Breast epithelium (tissue), 4 donors: ENCODE results near the gene CEBPA. TPM values are rescaled to one million over a fixed set of nuclear protein-coding genes. Genes with fewer than 3 reads are reported as not detected.

ENCODE experiments used
- DNase-seq, 2 donors: peaks; one replicate each; pipeline ENCODE4 v3.0.0-alpha.2; 2019; ENCODE audit warnings: low spot score in 2 of 2
- H3K27ac ChIP-seq, 2 donors: fragments of 200-600 bp; sonication (generic) in 1 of 2; one replicate each; pipeline ENCODE4 v1.5.1; 2016 to 2019; ENCODE audit warnings: mild to moderate bottlenecking in 1 of 2
- H3K27me3 ChIP-seq, 2 donors: fragments of 200-600 bp; sonication (generic) in 1 of 2; one replicate each; pipeline versions ENCODE4 v1.5.1 to v1.6.0; 2017 to 2019; ENCODE audit warnings: control low read depth in 1 of 2, mild to moderate bottlenecking in 1 of 2
- H3K36me3 ChIP-seq: fragments of 200-600 bp; one replicate; pipeline ENCODE4 v1.5.1; 2019
- H3K4me1 ChIP-seq, 2 donors: fragments of 200-600 bp; sonication (generic); one replicate each; pipeline ENCODE4 v1.5.1; 2016 to 2019; ENCODE audit warnings: control low read depth in 1 of 2
- H3K4me3 ChIP-seq, 3 donors: fragments of 200-600 bp; sonication (generic); 1 replicate in 2 of 3; 2 replicates in 1 of 3; pipeline ENCODE4 v1.5.1; 2016 to 2019; ENCODE audit warnings: mild to moderate bottlenecking in 3 of 3, moderate library complexity in 2 of 3
- H3K9me3 ChIP-seq, 2 donors: fragments of 200-600 bp; sonication (generic) in 1 of 2; one replicate each; pipeline ENCODE4 v1.5.1; 2016 to 2019; ENCODE audit warnings: control low read depth in 1 of 2
- POLR2A ChIP-seq: fragments of 450-650 bp; IDR thresholded peaks from one replicate; pipeline ENCODE4 v1.6.1; 2016; ENCODE audit warnings: antibody characterized with exemption, mild to moderate bottlenecking, moderate library complexity
- POLR2AphosphoS5 ChIP-seq, 3 donors: sonication (generic); formaldehyde crosslinking; IDR thresholded peaks; one replicate each; pipeline ENCODE4 v1.6.1; 2017; ENCODE audit warnings: antibody characterized with exemption in 3 of 3
- intact Hi-C: fragments of 100-400 bp; cut with DNase I; formaldehyde crosslinking; loops from one replicate; pipeline ENCODE4 v1.15.1; 2023; ENCODE audit warnings: low total_unique reads
- total RNA-seq, 3 donors: library from RNA; depleted of rRNA; stranded (reverse); fragments of >200 nt; gene quantifications; one replicate each; pipeline ENCODE4 v1.1.0, GENCODE V29; 2016
- TF ChIP-seq, protein P1 (sequence below), 3 donors: fragments of 450-650 bp; IDR thresholded peaks; one replicate each; pipeline ENCODE4 v1.5.1; 2016 to 2017; ENCODE audit warnings: antibody characterized with exemption in 3 of 3, mild to moderate bottlenecking in 3 of 3, moderate library complexity in 3 of 3

CEBPA gene
- total RNA-seq, 3 donors from 2014 or later = 35.1 to 263 (median 67.5) TPM

DNA sequence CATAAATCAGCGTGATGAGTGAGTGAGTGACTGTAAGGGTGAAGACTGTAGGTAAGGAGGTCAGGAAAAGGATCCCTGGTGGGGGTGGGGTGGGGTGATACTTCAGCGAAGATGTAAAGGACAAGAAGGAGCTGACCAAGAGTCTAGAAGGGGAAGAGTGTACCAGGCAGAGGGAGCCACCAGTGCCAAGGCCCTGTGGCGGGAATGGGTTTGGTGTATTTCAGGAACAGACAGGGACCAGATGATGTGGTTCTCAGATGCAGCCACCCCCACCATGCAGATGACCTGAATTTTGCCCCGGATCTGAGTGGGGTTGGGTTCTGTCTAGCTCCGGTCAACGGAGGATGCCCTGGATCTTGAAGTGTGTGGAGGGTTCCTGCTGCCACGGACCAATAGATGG lies 46.6 kb downstream of the CEBPA start:
- intact Hi-C loops = no loop called here
- no peak for TF ChIP-seq POLR2A
- TF ChIP-seq POLR2AphosphoS5 (IDR thresholded peaks at IDR 0.05) = no peak
- TF ChIP-seq, protein P1, sequence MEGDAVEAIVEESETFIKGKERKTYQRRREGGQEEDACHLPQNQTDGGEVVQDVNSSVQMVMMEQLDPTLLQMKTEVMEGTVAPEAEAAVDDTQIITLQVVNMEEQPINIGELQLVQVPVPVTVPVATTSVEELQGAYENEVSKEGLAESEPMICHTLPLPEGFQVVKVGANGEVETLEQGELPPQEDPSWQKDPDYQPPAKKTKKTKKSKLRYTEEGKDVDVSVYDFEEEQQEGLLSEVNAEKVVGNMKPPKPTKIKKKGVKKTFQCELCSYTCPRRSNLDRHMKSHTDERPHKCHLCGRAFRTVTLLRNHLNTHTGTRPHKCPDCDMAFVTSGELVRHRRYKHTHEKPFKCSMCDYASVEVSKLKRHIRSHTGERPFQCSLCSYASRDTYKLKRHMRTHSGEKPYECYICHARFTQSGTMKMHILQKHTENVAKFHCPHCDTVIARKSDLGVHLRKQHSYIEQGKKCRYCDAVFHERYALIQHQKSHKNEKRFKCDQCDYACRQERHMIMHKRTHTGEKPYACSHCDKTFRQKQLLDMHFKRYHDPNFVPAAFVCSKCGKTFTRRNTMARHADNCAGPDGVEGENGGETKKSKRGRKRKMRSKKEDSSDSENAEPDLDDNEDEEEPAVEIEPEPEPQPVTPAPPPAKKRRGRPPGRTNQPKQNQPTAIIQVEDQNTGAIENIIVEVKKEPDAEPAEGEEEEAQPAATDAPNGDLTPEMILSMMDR (IDR thresholded peaks at IDR 0.05) = no peak
- DNase-seq = no peak
- H3K9me3 ChIP-seq = peaks cover 0 to 13% of the 10 kb centered on the region in 2 donors
- no peaks in the 10 kb centered on the region for H3K36me3 ChIP-seq
- no peaks in the 10 kb centered on the region for H3K4me1 ChIP-seq
- H3K27ac ChIP-seq = no peak overlapping the region
- H3K27me3 ChIP-seq = no peaks in the 10 kb centered on the region
- H3K4me3 ChIP-seq = no peak overlapping the region

- no peak for DNase-seq
- no peaks in the 10 kb centered on the region for H3K4me1 ChIP-seq
- H3K9me3 ChIP-seq = peaks cover 0 to 13% of the 10 kb centered on the region in 2 donors
- TF ChIP-seq POLR2AphosphoS5 (IDR thresholded peaks at IDR 0.05) = no peak
- H3K4me3 ChIP-seq = no peak overlapping the region
- no peaks in the 10 kb centered on the region for H3K27me3 ChIP-seq
- intact Hi-C loops = no loop called here
- no peaks in the 10 kb centered on the region for H3K36me3 ChIP-seq
- H3K27ac ChIP-seq = no peak overlapping the region
Measured at GRCh38 chr19:33254245-33254824, 48.0 kb downstream of the CEBPA start.

DNA sequence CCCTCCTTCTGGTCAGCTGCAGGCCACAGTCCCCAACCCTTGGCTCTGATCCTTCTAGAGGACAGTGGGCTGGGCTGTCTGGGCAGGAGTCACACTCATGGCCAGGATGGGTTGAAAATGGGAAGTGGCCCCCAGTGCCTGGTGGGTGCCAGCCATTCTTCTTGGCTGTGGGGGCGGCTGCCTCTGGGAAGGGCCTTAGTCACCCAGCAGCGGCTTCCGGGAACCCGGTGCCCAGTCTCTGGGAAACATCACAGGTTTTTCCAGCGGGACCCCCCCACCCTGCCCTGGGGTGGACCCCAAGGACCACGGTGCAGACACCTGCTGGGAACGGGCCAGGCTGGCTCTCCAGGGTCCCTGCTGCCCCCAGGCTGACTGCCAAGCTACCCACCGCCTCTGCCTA lies 49.4 kb downstream of the CEBPA start:
- Histone ChIP-seq H3K27ac (no peak overlapping the region), H3K4me3 (no peak overlapping the region), H3K27me3 (no peaks in the 10 kb centered on the region), H3K4me1 (no peaks in the 10 kb centered on the region), H3K9me3 (peaks cover 0 to 8% of the 10 kb centered on the region in 2 donors), H3K36me3 (no peaks in the 10 kb centered on the region)
- DNase-seq = no peak
- intact Hi-C loops = no loop called here
- TF ChIP-seq POLR2AphosphoS5 (IDR thresholded peaks at IDR 0.05) = no peak
- TF ChIP-seq, protein P1 (IDR thresholded peaks at IDR 0.05) = no peak
- TF ChIP-seq POLR2A = no peak

DNA sequence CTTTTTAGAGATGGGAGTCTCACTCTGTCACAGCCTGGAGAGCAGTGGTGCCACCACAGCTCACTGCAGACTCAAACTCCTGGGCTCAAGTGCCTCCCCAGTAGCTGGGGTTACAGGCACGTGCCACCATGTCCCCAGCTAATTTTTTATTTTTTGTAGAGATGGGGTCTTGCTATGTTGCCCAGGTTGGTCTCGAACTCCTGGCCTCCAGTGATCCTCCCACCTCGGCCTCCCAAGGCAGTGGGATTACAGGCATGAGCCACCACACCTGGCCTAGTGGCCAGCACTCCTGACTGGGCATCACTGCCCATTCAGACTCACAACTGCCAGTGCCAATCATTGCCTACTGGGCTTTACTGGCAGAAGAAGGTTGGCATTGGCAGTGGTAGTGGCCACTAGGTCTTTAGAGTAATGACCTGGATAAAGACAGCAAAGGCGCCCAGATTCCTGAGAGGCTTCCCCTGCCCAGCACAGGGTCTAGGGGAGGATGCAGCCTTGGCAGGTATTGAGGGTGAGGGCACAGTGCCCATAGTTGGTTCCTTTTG lies 49.8 kb downstream of the CEBPA start:
- Histone ChIP-seq H3K4me1 (no peaks in the 10 kb centered on the region), H3K27me3 (no peaks in the 10 kb centered on the region), H3K9me3 (peaks cover 0 to 3% of the 10 kb centered on the region in 2 donors), H3K27ac (no peak overlapping the region), H3K4me3 (no peak overlapping the region), H3K36me3 (no peaks in the 10 kb centered on the region)
- DNase-seq = no peak
- intact Hi-C loops = no loop called here
- no peak for TF ChIP-seq POLR2AphosphoS5 (IDR thresholded peaks at IDR 0.05)
- TF ChIP-seq POLR2A = no peak
- TF ChIP-seq, protein P1 (IDR thresholded peaks at IDR 0.05) = no peak

DNA sequence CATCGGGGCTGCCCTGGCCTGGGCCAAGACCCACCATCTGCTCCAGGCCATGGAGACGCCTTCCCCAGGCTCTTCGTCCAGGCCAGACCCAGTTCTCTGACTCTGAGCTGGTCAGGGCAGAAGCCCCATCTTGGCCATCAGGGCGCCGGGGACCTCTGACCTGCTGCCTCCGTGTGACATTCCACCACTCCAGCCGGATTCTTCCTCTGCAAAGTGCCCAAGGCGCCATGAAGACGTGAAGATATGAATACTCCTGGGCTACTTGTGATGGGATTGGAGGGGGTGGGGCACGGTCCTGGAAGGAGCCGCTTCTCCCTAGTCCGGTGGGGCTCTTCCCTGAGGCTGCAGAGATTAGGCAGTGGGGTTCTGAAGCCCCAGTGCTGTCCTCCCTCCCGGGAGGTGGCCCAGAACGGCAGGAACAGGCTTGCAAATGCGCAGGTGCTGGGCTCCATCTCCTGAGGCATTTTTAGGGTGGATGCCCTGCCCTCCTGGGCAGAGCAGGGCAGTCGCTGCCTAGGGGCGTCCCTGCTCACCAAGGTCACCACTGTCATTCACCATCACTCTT lies 50.7 kb downstream of the CEBPA start:
- intact Hi-C loops = no loop called here

More for the DNA sequence above, 50.7 kb downstream of the CEBPA start:
- H3K36me3 ChIP-seq = no peaks in the 10 kb centered on the region
- TF ChIP-seq POLR2AphosphoS5 (IDR thresholded peaks at IDR 0.05) (no peak), POLR2A (no peak)
- TF ChIP-seq, protein P1 (IDR thresholded peaks at IDR 0.05) = no peak
- H3K9me3 ChIP-seq = no peaks in the 10 kb centered on the region
- H3K4me3 ChIP-seq = no peak overlapping the region
- no peak for DNase-seq
- no peak overlapping the region for H3K27ac ChIP-seq
- H3K4me1 ChIP-seq = no peaks in the 10 kb centered on the region
- H3K27me3 ChIP-seq = no peaks in the 10 kb centered on the region
